ENCODE results near the gene RGS7. TPM values are rescaled to one million over a fixed set of nuclear protein-coding genes. Genes with fewer than 3 reads are reported as not detected.

The RGS7 gene
- total RNA-seq, 2 experiments from 2014 or later: not detected

DNA sequence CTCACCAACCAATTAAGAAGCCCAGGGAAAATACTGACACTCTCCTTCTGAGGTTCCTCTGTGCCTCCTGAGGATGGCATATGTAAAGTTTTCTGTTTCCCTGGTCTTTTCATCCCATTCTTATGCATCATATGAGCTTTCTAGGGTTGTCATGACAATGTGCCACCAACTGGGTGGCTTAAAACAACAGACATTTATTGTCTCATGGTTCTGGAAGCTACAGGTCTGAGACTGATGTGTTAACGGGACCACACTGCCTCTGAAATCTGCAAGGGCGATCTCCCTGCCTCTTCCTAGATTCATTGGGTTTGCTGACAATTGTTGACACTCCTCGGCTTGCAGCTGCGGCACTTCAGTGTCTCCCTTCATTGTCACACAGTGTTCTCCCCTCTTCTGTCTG lies 308.4 kb downstream of the RGS7 start:
- H3K4me1 Mint-ChIP-seq (ENCODE audit: low read depth): no peaks in the 10 kb centered on the region
- no peaks in the 10 kb centered on the region for H3K27me3 Mint-ChIP-seq
- CTCF ChIA-PET: no interaction called here
- no peak for DNase-seq
- ATAC-seq: no peak
- H3K27ac Mint-ChIP-seq: no peak overlapping the region
- H3K36me3 Mint-ChIP-seq (ENCODE audit: low read depth): no peaks in the 10 kb centered on the region
- POLR2A ChIA-PET: no interaction called here
- intact Hi-C loops (cut with micrococcal nuclease): no loop called here
- H3K9me3 Mint-ChIP-seq: peaks cover 4% of the 10 kb centered on the region
- no peak for TF ChIP-seq CTCF (IDR thresholded peaks at IDR 0.05)
- no peak overlapping the region for H3K4me3 Mint-ChIP-seq

DNA sequence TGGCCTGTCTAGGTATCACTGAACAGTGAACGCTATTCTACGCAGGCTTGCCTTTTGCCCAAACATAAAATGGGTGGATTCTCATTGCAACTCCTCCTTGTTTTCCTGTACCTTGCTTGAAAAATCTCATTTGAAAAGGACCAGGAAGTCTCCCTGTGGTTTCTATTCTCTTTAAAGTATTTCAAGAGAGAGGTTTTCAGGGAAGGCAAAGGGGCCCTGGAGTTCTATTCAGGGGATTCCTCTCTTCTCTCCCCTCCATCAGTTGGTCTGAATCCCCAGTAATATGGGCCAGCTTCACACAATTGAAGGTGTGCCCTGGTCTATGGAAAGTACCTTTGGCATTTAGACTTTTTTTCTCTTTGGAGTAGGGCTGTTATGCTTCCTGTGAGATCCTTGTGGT lies 311.3 kb downstream of the RGS7 start:
- TF ChIP-seq CTCF (IDR thresholded peaks at IDR 0.05): no peak
- H3K36me3 Mint-ChIP-seq (ENCODE audit: low read depth): no peaks in the 10 kb centered on the region
- CTCF ChIA-PET: no interaction called here
- no peaks in the 10 kb centered on the region for H3K4me1 Mint-ChIP-seq (ENCODE audit: low read depth)
- no peaks in the 10 kb centered on the region for H3K27me3 Mint-ChIP-seq
- peaks cover 7% of the 10 kb centered on the region for H3K9me3 Mint-ChIP-seq
- no peak overlapping the region for H3K4me3 Mint-ChIP-seq
- POLR2A ChIA-PET: no interaction called here
- ATAC-seq (no peak), DNase-seq (no peak)
- intact Hi-C loops (cut with micrococcal nuclease): no loop called here
- H3K27ac Mint-ChIP-seq: no peak overlapping the region

DNA sequence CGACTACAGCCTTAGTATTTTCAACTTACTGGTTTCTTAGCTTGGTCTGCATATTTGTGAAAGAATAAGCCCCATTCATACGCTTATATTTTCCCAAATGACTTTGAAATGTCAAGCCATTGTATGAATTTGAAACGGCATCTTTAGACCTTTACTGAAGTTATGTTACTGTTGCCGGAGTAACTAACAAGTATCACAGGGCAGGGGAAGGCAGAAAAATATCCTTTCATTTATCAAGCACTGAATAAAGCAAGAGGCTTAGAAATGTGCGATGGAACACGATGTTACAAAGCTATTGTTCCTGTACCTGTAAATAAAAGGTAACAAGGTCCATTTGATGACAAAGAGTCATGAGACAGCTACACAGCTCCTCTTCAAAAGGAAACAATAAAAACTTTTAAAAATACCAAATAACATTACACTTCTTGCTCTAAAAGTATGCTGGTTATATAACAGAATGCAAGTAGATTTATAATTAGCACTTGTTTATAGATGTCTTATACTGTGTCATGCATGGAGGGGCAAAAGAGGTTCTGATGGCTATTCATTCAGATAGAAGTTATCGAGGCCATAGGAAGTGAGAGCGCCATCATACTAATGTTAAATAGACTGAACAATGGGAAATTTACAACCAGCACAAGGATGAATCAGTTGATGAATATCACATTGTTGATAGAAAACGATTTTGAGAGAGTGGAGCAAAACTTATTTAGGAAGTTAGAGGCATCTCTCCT lies 322.6 kb downstream of the RGS7 start:
- DNase-seq: no peak
- no peak overlapping the region for H3K27ac Mint-ChIP-seq
- no peaks in the 10 kb centered on the region for H3K4me1 Mint-ChIP-seq (ENCODE audit: low read depth)
- ChIA-PET POLR2A (no interaction called here), CTCF (no interaction called here)
- ATAC-seq: no peak
- no peak overlapping the region for H3K4me3 Mint-ChIP-seq
- H3K9me3 Mint-ChIP-seq: no peaks in the 10 kb centered on the region
- H3K27me3 Mint-ChIP-seq: no peaks in the 10 kb centered on the region
- no peaks in the 10 kb centered on the region for H3K36me3 Mint-ChIP-seq (ENCODE audit: low read depth)
- TF ChIP-seq CTCF (IDR thresholded peaks at IDR 0.05): no peak
- intact Hi-C loops (cut with micrococcal nuclease): no loop called here

DNA sequence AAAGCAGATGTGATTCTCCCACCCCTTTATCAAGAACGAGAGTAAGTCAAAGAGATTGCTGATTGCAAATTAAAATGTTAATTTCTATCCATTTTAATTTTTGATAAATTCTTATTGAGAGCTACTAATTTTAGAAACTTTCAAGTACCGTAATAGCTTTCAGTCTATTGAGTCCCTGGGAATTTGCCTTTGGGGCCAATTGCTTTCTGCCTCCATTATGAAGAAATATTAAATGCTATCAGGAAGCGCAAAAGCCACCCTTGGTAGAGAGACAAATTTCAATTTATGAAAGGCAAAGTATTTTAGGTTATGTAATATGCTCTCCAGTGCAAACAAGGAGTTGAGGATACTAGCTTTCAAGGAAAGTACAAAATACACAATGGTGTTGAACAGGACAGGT lies 332.2 kb downstream of the RGS7 start:
- DNase-seq: no peak
- no peaks in the 10 kb centered on the region for H3K4me1 Mint-ChIP-seq (ENCODE audit: low read depth)
- no peaks in the 10 kb centered on the region for H3K27me3 Mint-ChIP-seq
- POLR2A ChIA-PET: no interaction called here
- H3K36me3 Mint-ChIP-seq (ENCODE audit: low read depth): no peaks in the 10 kb centered on the region
- no peaks in the 10 kb centered on the region for H3K9me3 Mint-ChIP-seq
- ATAC-seq: no peak
- CTCF ChIA-PET: no interaction called here
- H3K27ac Mint-ChIP-seq: no peak overlapping the region
- intact Hi-C loops (cut with micrococcal nuclease): no loop called here
- TF ChIP-seq CTCF (IDR thresholded peaks at IDR 0.05): no peak
- no peak overlapping the region for H3K4me3 Mint-ChIP-seq

DNA sequence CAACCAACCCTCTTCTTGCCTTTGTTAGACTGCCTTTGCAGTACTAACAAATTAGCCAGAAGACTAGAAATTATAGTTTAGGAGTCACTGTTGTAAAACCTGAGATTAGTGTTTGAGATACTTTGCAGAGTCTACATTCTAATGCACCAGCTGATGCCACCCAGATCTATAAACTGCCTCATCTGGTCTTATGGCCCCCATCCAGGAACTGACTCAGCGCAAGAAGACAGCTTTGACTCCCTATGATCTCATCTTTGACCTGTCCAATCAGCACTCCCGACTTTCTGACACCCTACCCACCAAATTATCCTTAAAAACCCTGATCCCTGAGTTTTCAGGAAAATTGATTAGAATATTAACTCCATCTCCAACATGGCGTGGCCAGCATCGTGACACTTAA lies 334.6 kb downstream of the RGS7 start:
- Mint-ChIP-seq H3K27me3 (no peaks in the 10 kb centered on the region), H3K4me3 (no peak overlapping the region), H3K4me1 (ENCODE audit: low read depth) (no peaks in the 10 kb centered on the region), H3K36me3 (ENCODE audit: low read depth) (no peaks in the 10 kb centered on the region), H3K9me3 (peaks cover 7% of the 10 kb centered on the region), H3K27ac (no peak overlapping the region)
- no peak for DNase-seq
- ATAC-seq: no peak
- intact Hi-C loops (cut with micrococcal nuclease): no loop called here
- CTCF ChIA-PET: no interaction called here
- POLR2A ChIA-PET: no interaction called here
- no peak for TF ChIP-seq CTCF (IDR thresholded peaks at IDR 0.05)
